ENCODE measurements around the gene CACNB3.

CACNB3 gene

DNA sequence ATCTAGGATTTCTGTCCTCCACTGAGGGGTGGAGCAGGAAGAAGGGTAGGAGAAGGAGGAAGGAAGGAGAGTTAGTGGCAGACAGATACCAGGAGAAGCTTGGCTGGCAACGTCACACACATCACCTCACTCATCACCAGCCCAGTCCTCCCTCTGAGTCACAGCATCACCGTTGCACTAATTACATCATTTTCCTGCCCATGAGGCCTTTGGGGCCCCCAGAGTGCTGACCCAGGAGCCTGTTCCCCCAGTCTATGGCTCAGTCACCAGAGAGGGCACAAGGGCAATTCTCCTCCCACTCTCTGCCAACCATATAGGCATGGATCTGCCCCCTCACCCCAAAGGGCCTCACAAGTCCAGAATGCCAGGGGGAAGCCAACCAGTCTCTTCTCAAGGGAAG, 42.8 kb downstream of the CACNB3 start:
- Histone ChIP-seq H3K79me2 (ENCODE audit: insufficient read depth, low read depth) (peaks cover 8% of the 10 kb centered on the region; the same call in 1 of the 2 replicates), H3K36me3 (ENCODE audit: insufficient read depth) (no peaks in the 10 kb centered on the region), H3K27ac (no peak overlapping the region), H3K4me2 (no peak overlapping the region), H3K4me1 (ENCODE audit: low read depth, poor library complexity, severe bottlenecking) (peaks cover 12% of the 10 kb centered on the region), H3K9ac (no peak overlapping the region), H3K4me3 (IDR thresholded peaks at IDR 0.05; ENCODE audit: insufficient read depth, low read depth, low read length) (no peak overlapping the region), H3K27me3 (ENCODE audit: insufficient read depth, low read depth) (no peaks in the 10 kb centered on the region), H4K20me1 (ENCODE audit: insufficient read depth) (no peaks in the 10 kb centered on the region), H2AFZ (ENCODE audit: low read depth) (no peak overlapping the region)
- TF ChIP-seq, protein P1, sequence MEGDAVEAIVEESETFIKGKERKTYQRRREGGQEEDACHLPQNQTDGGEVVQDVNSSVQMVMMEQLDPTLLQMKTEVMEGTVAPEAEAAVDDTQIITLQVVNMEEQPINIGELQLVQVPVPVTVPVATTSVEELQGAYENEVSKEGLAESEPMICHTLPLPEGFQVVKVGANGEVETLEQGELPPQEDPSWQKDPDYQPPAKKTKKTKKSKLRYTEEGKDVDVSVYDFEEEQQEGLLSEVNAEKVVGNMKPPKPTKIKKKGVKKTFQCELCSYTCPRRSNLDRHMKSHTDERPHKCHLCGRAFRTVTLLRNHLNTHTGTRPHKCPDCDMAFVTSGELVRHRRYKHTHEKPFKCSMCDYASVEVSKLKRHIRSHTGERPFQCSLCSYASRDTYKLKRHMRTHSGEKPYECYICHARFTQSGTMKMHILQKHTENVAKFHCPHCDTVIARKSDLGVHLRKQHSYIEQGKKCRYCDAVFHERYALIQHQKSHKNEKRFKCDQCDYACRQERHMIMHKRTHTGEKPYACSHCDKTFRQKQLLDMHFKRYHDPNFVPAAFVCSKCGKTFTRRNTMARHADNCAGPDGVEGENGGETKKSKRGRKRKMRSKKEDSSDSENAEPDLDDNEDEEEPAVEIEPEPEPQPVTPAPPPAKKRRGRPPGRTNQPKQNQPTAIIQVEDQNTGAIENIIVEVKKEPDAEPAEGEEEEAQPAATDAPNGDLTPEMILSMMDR (conservative IDR thresholded peaks at IDR 0.05; ENCODE audit: low read depth, low read length): no peak

DNA sequence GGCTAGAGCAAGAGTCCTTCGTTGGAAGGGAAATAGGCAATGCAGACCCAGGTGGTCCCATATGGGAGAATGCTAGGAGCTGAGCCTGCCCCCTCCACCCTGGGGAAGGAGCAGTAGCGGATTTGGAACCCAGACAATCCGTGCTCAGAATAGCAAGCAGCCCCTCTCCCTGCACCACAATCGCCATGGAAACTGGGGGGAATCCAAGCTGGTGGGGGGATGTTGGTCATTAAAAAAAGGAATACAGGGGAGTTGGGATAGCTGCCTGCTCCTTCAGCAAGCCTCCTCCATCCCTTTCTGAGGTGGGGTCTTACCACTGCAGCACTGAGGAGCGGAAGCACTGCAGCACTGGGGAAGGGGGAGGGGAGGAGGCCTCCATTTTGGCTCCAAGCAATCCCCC, 44.5 kb downstream of the CACNB3 start:
- no peak overlapping the region for H2AFZ ChIP-seq (ENCODE audit: low read depth)
- H3K4me1 ChIP-seq (ENCODE audit: low read depth, poor library complexity, severe bottlenecking): peaks cover 18% of the 10 kb centered on the region
- TF ChIP-seq, protein P1 (conservative IDR thresholded peaks at IDR 0.05; ENCODE audit: low read depth, low read length): no peak
- no peaks in the 10 kb centered on the region for H4K20me1 ChIP-seq (ENCODE audit: insufficient read depth)
- no peaks in the 10 kb centered on the region for H3K36me3 ChIP-seq (ENCODE audit: insufficient read depth)
- H3K4me3 ChIP-seq (IDR thresholded peaks at IDR 0.05; ENCODE audit: insufficient read depth, low read depth, low read length): no peak overlapping the region
- H3K4me2 ChIP-seq: no peak overlapping the region
- H3K9ac ChIP-seq: no peak overlapping the region
- H3K27me3 ChIP-seq (ENCODE audit: insufficient read depth, low read depth): no peaks in the 10 kb centered on the region
- H3K27ac ChIP-seq: no peak overlapping the region
- H3K79me2 ChIP-seq (ENCODE audit: insufficient read depth, low read depth): peaks cover 8% of the 10 kb centered on the region; the same call in 1 of the 2 replicates

DNA sequence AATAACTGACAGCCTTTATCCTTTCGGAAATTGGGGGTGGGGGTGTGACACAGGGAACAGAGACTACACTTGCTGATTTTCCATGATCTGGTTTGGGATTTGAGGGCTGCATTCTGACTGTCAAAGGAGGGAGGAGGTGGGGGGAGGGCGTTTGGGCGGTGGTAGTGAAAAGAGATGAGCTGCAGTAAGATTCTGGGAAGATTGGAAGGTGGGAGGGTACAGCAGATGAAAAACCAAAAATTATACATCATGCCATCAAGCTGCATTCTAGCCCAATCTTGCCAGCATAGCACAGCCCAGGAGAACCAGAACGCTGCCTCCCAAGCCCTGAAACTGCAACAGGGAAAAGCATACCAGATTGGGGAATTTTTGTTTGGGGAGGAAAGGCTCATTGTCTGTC, 45.0 kb downstream of the CACNB3 start:
- H2AFZ ChIP-seq (ENCODE audit: low read depth): no peak overlapping the region
- TF ChIP-seq, protein P1 (conservative IDR thresholded peaks at IDR 0.05; ENCODE audit: low read depth, low read length): no peak
- H3K4me3 ChIP-seq (IDR thresholded peaks at IDR 0.05; ENCODE audit: insufficient read depth, low read depth, low read length): no peak overlapping the region
- H3K4me2 ChIP-seq: no peak overlapping the region
- no peaks in the 10 kb centered on the region for H3K36me3 ChIP-seq (ENCODE audit: insufficient read depth)
- H3K9ac ChIP-seq: no peak overlapping the region
- H3K4me1 ChIP-seq (ENCODE audit: low read depth, poor library complexity, severe bottlenecking): peaks cover 18% of the 10 kb centered on the region
- H4K20me1 ChIP-seq (ENCODE audit: insufficient read depth): no peaks in the 10 kb centered on the region
- no peak overlapping the region for H3K27ac ChIP-seq
- H3K79me2 ChIP-seq (ENCODE audit: insufficient read depth, low read depth): peaks cover 8% of the 10 kb centered on the region; the same call in 1 of the 2 replicates
- H3K27me3 ChIP-seq (ENCODE audit: insufficient read depth, low read depth): no peaks in the 10 kb centered on the region

DNA sequence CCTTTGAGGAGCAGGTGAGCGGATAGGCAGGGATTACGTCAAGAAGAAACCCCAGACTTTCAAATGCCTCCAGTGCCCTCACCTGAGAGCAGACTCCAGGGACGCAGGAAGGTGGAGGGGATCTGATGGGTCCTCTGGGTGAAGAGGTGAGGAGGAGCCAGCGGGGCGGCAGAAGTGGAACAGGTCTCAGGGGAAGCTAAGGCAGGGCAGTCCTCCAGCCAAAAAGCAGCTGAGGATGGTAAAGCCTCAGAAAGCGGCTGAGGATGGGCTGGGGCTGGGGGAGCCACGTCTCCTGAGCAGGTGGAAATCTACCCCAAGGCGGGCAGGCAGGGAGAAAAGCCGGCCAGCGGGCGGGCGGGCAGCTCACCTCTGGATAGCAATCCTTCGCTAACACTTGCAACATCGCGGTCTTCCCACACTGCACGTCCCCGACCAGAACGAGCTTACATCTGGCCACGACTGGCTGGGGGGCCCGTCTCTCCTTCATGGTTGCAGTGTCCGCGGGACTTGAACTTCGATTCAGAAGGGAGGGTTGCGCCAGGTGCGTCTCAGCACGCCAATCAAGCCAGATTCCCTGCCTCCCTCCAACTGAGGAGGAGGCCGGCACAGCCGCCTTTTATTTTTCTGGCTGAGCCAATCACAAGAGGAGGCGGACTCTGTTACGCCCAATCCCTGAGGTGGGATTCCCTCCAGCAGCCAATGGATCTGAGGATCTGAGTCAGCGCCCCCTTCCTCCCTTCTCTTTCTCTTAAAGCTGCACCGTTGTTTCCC, 47.2 kb downstream of the CACNB3 start, which contains the start of gene RND1:
RND1 (minus strand) TSS at position 590 of the 771 bp plus-strand sequence; CDS start at position 487, 103 bp downstream.
- Histone ChIP-seq H3K36me3 (ENCODE audit: insufficient read depth) (no peaks in the 10 kb centered on the region), H3K4me1 (ENCODE audit: low read depth, poor library complexity, severe bottlenecking) (peaks cover 18% of the 10 kb centered on the region), H3K79me2 (ENCODE audit: insufficient read depth, low read depth) (peaks cover 8% of the 10 kb centered on the region; the same call in 1 of the 2 replicates), H3K4me2 (peak within 1 kb of the TSS; percentile 64), H2AFZ (ENCODE audit: low read depth) (peak within 1 kb of the TSS; percentile 76), H3K27ac (peak within 1 kb of the TSS; percentile 35), H3K27me3 (ENCODE audit: insufficient read depth, low read depth) (no peaks in the 10 kb centered on the region), H3K4me3 (IDR thresholded peaks at IDR 0.05; ENCODE audit: insufficient read depth, low read depth, low read length) (peak within 1 kb of the TSS; percentile 57), H3K9ac (peak within 1 kb of the TSS; percentile 60), H4K20me1 (ENCODE audit: insufficient read depth) (no peaks in the 10 kb centered on the region)
- TF ChIP-seq, protein P1 (conservative IDR thresholded peaks at IDR 0.05; ENCODE audit: low read depth, low read length): no peak; the same call in 1 of the 2 replicates
